ENCODE data around the gene ARHGAP5. TPM values are rescaled to one million over a fixed set of nuclear protein-coding genes. Genes with fewer than 3 reads are reported as not detected.
"Not testable (repeated sequence)": the region's sequence is repeated elsewhere in the genome, so short reads cannot be mapped to it uniquely, and the experiment has no call there.

ARHGAP5 gene
- polyA plus RNA-seq, 3 donors = 2.5 to 6.3 (median 4.3) TPM

GRCh38 chr14:32121948-32122347 is 44.8 kb downstream of the ARHGAP5 start:
- Histone ChIP-seq H3K9me3 (replicated peaks in 1 of 2; ENCODE audit: control insufficient read depth in 1 of 2, insufficient read depth in 1 of 2, low read length in 2 of 2) (peaks cover 0 to 5% of the 10 kb centered on the region in 2 donors), H3K9ac (ENCODE audit: insufficient read depth, low read length, poor library complexity, severe bottlenecking) (no peak overlapping the region), H2AFZ (ENCODE audit: insufficient read depth, low read depth, low read length, poor library complexity, severe bottlenecking) (no peak overlapping the region), H3K27ac (ENCODE audit: low read depth in 1 of 2, low read length in 2 of 2) (no peak overlapping the region), H4K20me1 (ENCODE audit: insufficient read depth, low read length) (no peaks in the 10 kb centered on the region), H3K4me2 (replicated peaks; ENCODE audit: extremely low read depth, low read length, poor library complexity, severe bottlenecking) (no peak overlapping the region), H3K79me2 (ENCODE audit: insufficient read depth, low read length) (no peaks in the 10 kb centered on the region), H3K36me3 (replicated peaks in 1 of 2; ENCODE audit: control insufficient read depth in 1 of 2, insufficient read depth in 2 of 2, low read length in 2 of 2) (no peaks in the 10 kb centered on the region), H3K4me1 (ENCODE audit: control insufficient read depth in 1 of 2, insufficient read depth in 2 of 2, low read length in 2 of 2) (no peaks in the 10 kb centered on the region), H3K27me3 (ENCODE audit: control insufficient read depth in 2 of 2, insufficient read depth in 2 of 2, low read length in 2 of 2) (no peaks in the 10 kb centered on the region), H3K4me3 (replicated peaks in 1 of 3; ENCODE audit: low read depth in 2 of 3, low read length in 3 of 3) (no peak overlapping the region)
- TF ChIP-seq CTCF (IDR thresholded peaks at IDR 0.05) = no peak
- H3K4me3 Mint-ChIP-seq = no peak overlapping the region
- intact Hi-C loops (cut with micrococcal nuclease) = no loop called here
- WGBS (ENCODE audit: insufficient coverage) = no CpG with 5 or more reads among the region's 1 CpG
- no peak overlapping the region for H3K27ac Mint-ChIP-seq
- H3K9me3 Mint-ChIP-seq = peaks cover 0 to 8% (median 2%) of the 10 kb centered on the region in 7 donors
- peaks cover 12 to 18% of the 10 kb centered on the region in 2 donors for H3K36me3 Mint-ChIP-seq
- no peak for DNase-seq
- H3K4me1 Mint-ChIP-seq = no peaks in the 10 kb centered on the region
- no peaks in the 10 kb centered on the region for H3K27me3 Mint-ChIP-seq (ENCODE audit: low read depth in 3 of 3)

- H3K79me2 ChIP-seq (ENCODE audit: insufficient read depth, low read length); H3K4me3 Mint-ChIP-seq; H3K9ac ChIP-seq (ENCODE audit: insufficient read depth, low read length, poor library complexity, severe bottlenecking); H3K36me3 ChIP-seq (replicated peaks in 1 of 2; ENCODE audit: control insufficient read depth in 1 of 2, insufficient read depth in 2 of 2, low read length in 2 of 2); H3K27me3 Mint-ChIP-seq (ENCODE audit: low read depth in 3 of 3); H3K27ac Mint-ChIP-seq; H3K4me1 ChIP-seq (ENCODE audit: control insufficient read depth in 1 of 2, insufficient read depth in 2 of 2, low read length in 2 of 2); H4K20me1 ChIP-seq (ENCODE audit: insufficient read depth, low read length); H3K27me3 ChIP-seq (ENCODE audit: control insufficient read depth in 2 of 2, insufficient read depth in 2 of 2, low read length in 2 of 2); intact Hi-C loops (cut with micrococcal nuclease); DNase-seq; H3K4me2 ChIP-seq (replicated peaks; ENCODE audit: extremely low read depth, low read length, poor library complexity, severe bottlenecking); H3K4me3 ChIP-seq (replicated peaks in 1 of 3; ENCODE audit: low read depth in 2 of 3, low read length in 3 of 3); H3K4me1 Mint-ChIP-seq; H3K27ac ChIP-seq (ENCODE audit: low read depth in 1 of 2, low read length in 2 of 2); H2AFZ ChIP-seq (ENCODE audit: insufficient read depth, low read depth, low read length, poor library complexity, severe bottlenecking): not testable (repeated sequence)
- Mint-ChIP-seq H3K9me3 (peaks cover 9 to 25% (median 13%) of the 10 kb centered on the region in 7 donors), H3K36me3 (peaks cover 18 to 38% of the 10 kb centered on the region in 2 donors)
- 100% methylated on average over 1 of the region's 13 CpGs for WGBS (ENCODE audit: insufficient coverage)
- peaks cover 5 to 14% of the 10 kb centered on the region in 2 donors for H3K9me3 ChIP-seq (replicated peaks in 1 of 2; ENCODE audit: control insufficient read depth in 1 of 2, insufficient read depth in 1 of 2, low read length in 2 of 2)
Observed at GRCh38 chr14:32126899-32127730, 50.0 kb downstream of the ARHGAP5 start.

- H4K20me1 ChIP-seq (ENCODE audit: insufficient read depth, low read length); H3K4me1 ChIP-seq (ENCODE audit: control insufficient read depth in 1 of 2, insufficient read depth in 2 of 2, low read length in 2 of 2); H3K4me2 ChIP-seq (replicated peaks; ENCODE audit: extremely low read depth, low read length, poor library complexity, severe bottlenecking); H3K27me3 Mint-ChIP-seq (ENCODE audit: low read depth in 3 of 3); H2AFZ ChIP-seq (ENCODE audit: insufficient read depth, low read depth, low read length, poor library complexity, severe bottlenecking); H3K4me3 ChIP-seq (replicated peaks in 1 of 3; ENCODE audit: low read depth in 2 of 3, low read length in 3 of 3); intact Hi-C loops (cut with micrococcal nuclease); H3K27ac ChIP-seq (ENCODE audit: low read depth in 1 of 2, low read length in 2 of 2); DNase-seq; H3K4me1 Mint-ChIP-seq; H3K9ac ChIP-seq (ENCODE audit: insufficient read depth, low read length, poor library complexity, severe bottlenecking); H3K79me2 ChIP-seq (ENCODE audit: insufficient read depth, low read length); H3K4me3 Mint-ChIP-seq; H3K27ac Mint-ChIP-seq; H3K27me3 ChIP-seq (ENCODE audit: control insufficient read depth in 2 of 2, insufficient read depth in 2 of 2, low read length in 2 of 2); H3K36me3 ChIP-seq (replicated peaks in 1 of 2; ENCODE audit: control insufficient read depth in 1 of 2, insufficient read depth in 2 of 2, low read length in 2 of 2): not testable (repeated sequence)
- peaks cover 5 to 14% of the 10 kb centered on the region in 2 donors for H3K9me3 ChIP-seq (replicated peaks in 1 of 2; ENCODE audit: control insufficient read depth in 1 of 2, insufficient read depth in 1 of 2, low read length in 2 of 2)
- peaks cover 9 to 25% (median 13%) of the 10 kb centered on the region in 7 donors for H3K9me3 Mint-ChIP-seq
- 96% methylated on average over 38 of the region's 57 CpGs for WGBS (ENCODE audit: insufficient coverage)
- H3K36me3 Mint-ChIP-seq = peaks cover 18 to 38% of the 10 kb centered on the region in 2 donors
Observed at GRCh38 chr14:32127731-32128654, 50.9 kb downstream of the ARHGAP5 start.

Data from CD14-positive monocyte (primary cell).